Loucy (cell line): ENCODE results near the gene TMEM63A.
A peak's percentile ranks its signal among the peaks of the same experiment; 100 is the strongest.
"Not testable (repeated sequence)": the region's sequence is repeated elsewhere in the genome, so short reads cannot be mapped to it uniquely, and the experiment has no call there.

Source experiments
- H2AFZ ChIP-seq: fragments of 200-600 bp; sonication (generic); 2 replicates; pipeline ENCODE4 v1.6.0; 2016; ENCODE audit warnings: antibody characterized with exemption, mild to moderate bottlenecking, low read length, moderate library complexity
- H3F3A ChIP-seq: fragments of 200-600 bp; 2 replicates; pipeline ENCODE4 v1.6.0; 2016; ENCODE audit warnings: antibody characterized with exemption, low read depth, mild to moderate bottlenecking
- H3K27me3 ChIP-seq: fragments of 200-600 bp; sonication (generic); 2 replicates; pipeline ENCODE4 v1.6.1; 2014; ENCODE audit warnings: low read length, mild to moderate bottlenecking; ENCODE audit not compliant: insufficient read depth, poor library complexity, severe bottlenecking
- H3K36me3 ChIP-seq: fragments of 200-600 bp; sonication (generic); 2 replicates; pipeline ENCODE4 v1.6.1; 2016; ENCODE audit warnings: low read length; ENCODE audit not compliant: insufficient read depth
- H3K4me1 ChIP-seq: fragments of 200-600 bp; sonication (generic); 2 replicates; pipeline ENCODE4 v1.5.1; 2014; ENCODE audit warnings: low read length, mild to moderate bottlenecking; ENCODE audit not compliant: insufficient read depth, poor library complexity, severe bottlenecking
- H3K4me2 ChIP-seq: fragments of 200-600 bp; sonication (generic); 2 replicates; pipeline ENCODE4 v1.6.0; 2014; ENCODE audit warnings: antibody characterized with exemption, low read length, low read depth, mild to moderate bottlenecking; ENCODE audit not compliant: poor library complexity, severe bottlenecking
- H3K4me3 ChIP-seq: fragments of 200-600 bp; sonication (generic); 2 replicates; pipeline ENCODE4 v1.5.1; 2014; ENCODE audit warnings: low read length, mild to moderate bottlenecking, mixed read lengths; ENCODE audit not compliant: poor library complexity, severe bottlenecking
- H3K79me2 ChIP-seq: fragments of 200-600 bp; sonication (generic); 2 replicates; pipeline ENCODE4 v1.6.1; 2014; ENCODE audit warnings: low read length; ENCODE audit not compliant: insufficient read depth
- H3K9ac ChIP-seq: fragments of 200-600 bp; sonication (generic); 2 replicates; pipeline ENCODE4 v1.6.0; 2014; ENCODE audit warnings: mild to moderate bottlenecking, low read depth, low read length, moderate library complexity; ENCODE audit not compliant: poor library complexity, severe bottlenecking
- H3K9me2 ChIP-seq: fragments of 200-600 bp; sonication (generic); replicated peaks from 2 replicates; pipeline ENCODE4 v1.6.1; 2016; ENCODE audit warnings: low read depth, low read length, mixed read lengths
- H3K9me3 ChIP-seq: fragments of 200-600 bp; sonication (generic); 2 replicates; pipeline ENCODE4 v1.6.1; 2014; ENCODE audit warnings: mild to moderate bottlenecking, antibody characterized with exemption, low read length, low read depth; ENCODE audit not compliant: insufficient read depth
- H4K20me1 ChIP-seq: fragments of 200-600 bp; sonication (generic); 2 replicates; pipeline ENCODE4 v1.6.0; 2014; ENCODE audit warnings: antibody characterized with exemption, low read length, mild to moderate bottlenecking; ENCODE audit not compliant: insufficient read depth, poor library complexity, severe bottlenecking
- CTCF ChIP-seq: fragments of 200-600 bp; sonication (generic); conservative IDR thresholded peaks from 2 replicates; pipeline ENCODE4 v1.5.1; 2014; ENCODE audit warnings: mild to moderate bottlenecking, antibody characterized with exemption, low read length
- EZH2phosphoT487 ChIP-seq: fragments of 200-600 bp; IDR thresholded peaks from 2 replicates; pipeline ENCODE4 v1.6.1; 2018; ENCODE audit warnings: antibody characterized with exemption, mild to moderate bottlenecking, moderate library complexity, borderline replicate concordance

The TMEM63A gene

GRCh38 chr1:225811622-225812487, 70.3 kb downstream of the TMEM63A start:
- TF ChIP-seq EZH2phosphoT487 (no peak), CTCF (peak; percentile 55)
- no peak overlapping the region for H3K9ac ChIP-seq
- H3K79me2 ChIP-seq: no peaks in the 10 kb centered on the region
- H3K27me3 ChIP-seq: no peaks in the 10 kb centered on the region
- H3K4me1 ChIP-seq: peaks cover 3% of the 10 kb centered on the region
- H3K9me2 ChIP-seq: no peaks in the 10 kb centered on the region
- H3K9me3 ChIP-seq: no peaks in the 10 kb centered on the region
- no peaks in the 10 kb centered on the region for H4K20me1 ChIP-seq
- no peaks in the 10 kb centered on the region for H3K36me3 ChIP-seq
- H3F3A ChIP-seq: no peaks in the 10 kb centered on the region
- H2AFZ ChIP-seq: no peak overlapping the region
- H3K4me2 ChIP-seq: no peak overlapping the region
- no peak overlapping the region for H3K4me3 ChIP-seq

DNA sequence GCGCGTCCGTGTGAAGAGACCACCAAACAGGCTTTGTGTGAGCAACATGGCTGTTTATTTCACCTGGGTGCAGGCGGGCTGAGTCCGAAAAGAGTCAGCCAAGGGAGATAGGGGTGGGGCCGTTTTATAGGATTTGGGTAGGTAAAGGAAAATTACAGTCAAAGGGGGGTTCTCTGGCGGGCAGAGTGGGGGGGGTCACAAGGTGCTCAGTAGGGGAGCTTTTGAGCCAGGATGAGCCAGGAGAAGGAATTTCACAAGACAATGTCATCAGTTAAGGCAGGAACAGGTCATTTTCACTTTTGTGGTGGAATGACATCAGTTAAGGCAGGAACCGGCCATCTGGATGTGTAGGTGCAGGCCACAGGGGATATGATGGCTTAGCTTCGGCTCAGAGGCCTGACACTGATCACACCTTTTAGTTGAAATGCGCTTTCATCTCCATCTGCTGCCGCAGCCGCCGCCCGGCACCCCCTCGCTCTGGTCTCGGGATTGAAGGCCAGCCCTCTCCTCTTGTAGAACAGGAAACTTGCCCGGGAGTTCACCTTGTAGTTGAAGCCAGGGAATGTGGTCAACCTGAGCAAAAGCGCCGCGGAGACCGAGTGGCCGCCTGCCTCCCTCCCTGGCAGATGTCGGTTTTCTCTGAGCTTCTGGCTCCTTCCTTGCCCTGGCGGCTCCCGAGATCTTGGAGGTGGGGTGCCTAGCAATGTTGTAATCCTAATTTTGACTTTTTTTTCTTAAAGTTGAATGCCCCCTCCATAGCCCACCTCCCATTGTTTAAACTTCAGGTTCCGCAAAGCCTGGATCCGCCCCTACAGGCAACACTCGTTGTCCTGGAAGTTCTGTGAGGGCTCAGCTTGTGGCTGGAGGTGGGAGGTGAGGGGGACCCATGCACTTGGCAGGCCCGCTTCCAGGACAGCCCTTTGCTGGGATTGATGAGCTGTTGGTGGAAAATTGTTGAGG, 71.3 kb downstream of the TMEM63A start:
- not testable (repeated sequence) for H3K36me3 ChIP-seq, H3K79me2 ChIP-seq, H3K4me1 ChIP-seq, H3K9me3 ChIP-seq, H4K20me1 ChIP-seq, H3F3A ChIP-seq, H3K9ac ChIP-seq, H3K27me3 ChIP-seq, H3K9me2 ChIP-seq
- H3K4me3 ChIP-seq: peak overlapping the region; percentile 79
- peak overlapping the region; percentile 50 for H2AFZ ChIP-seq
- H3K4me2 ChIP-seq: peak overlapping the region; percentile 81

GRCh38 chr1:225809842-225810578, 72.2 kb downstream of the TMEM63A start, which contains the start of gene EPHX1:
Gene EPHX1, plus strand, starts transcription at chr1:225810124. Its CDS starts 18,606 bp downstream, at chr1:225828730.
- H3K9me2 ChIP-seq: no peaks in the 10 kb centered on the region
- H3K4me1 ChIP-seq: peaks cover 3% of the 10 kb centered on the region
- no peaks in the 10 kb centered on the region for H3K79me2 ChIP-seq
- no peaks in the 10 kb centered on the region for H3K36me3 ChIP-seq
- H3K9me3 ChIP-seq: no peaks in the 10 kb centered on the region
- H4K20me1 ChIP-seq: no peaks in the 10 kb centered on the region
- no peaks in the 10 kb centered on the region for H3K27me3 ChIP-seq
- peak within 1 kb of the TSS; percentile 79 for H3K4me3 ChIP-seq
- peak within 1 kb of the TSS; percentile 50 for H2AFZ ChIP-seq
- H3K9ac ChIP-seq: no peak within 1 kb of the TSS
- no peaks in the 10 kb centered on the region for H3F3A ChIP-seq
- TF ChIP-seq CTCF: no peak
- TF ChIP-seq EZH2phosphoT487: no peak
- H3K4me2 ChIP-seq: peak within 1 kb of the TSS; percentile 81
